Activated CD8-positive, alpha-beta memory T cell treated with anti-CD3 and anti-CD28 coated beads, Interleukin-2, amount 50 U/mL, for 4 hours (primary cell): ENCODE data around the gene SIM2.

ENCODE experiments used
- DNase-seq: peaks from one replicate; pipeline ENCODE4 v3.0.0-alpha.2; 2020

The SIM2 gene

DNA sequence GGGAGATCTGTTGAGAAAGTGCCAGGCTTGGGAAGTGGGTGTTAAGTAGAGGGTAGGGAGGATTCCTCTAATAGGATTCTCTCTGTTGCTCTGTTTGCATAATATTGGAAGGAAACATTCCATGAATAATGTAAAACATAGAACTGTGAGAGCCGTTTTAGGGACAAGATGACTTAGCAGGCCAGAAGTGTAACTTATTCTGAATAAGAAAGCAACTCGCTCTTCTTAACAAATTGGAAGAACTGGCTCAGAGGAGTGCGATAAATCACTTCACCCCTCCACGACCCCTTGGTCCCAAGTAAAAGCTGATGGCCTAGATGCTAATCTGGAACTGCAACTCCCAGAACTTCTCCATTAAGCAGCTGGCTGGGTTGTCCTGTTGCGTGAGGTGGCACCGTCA lies 19.1 kb downstream of the SIM2 start:
- no peak for DNase-seq

DNA sequence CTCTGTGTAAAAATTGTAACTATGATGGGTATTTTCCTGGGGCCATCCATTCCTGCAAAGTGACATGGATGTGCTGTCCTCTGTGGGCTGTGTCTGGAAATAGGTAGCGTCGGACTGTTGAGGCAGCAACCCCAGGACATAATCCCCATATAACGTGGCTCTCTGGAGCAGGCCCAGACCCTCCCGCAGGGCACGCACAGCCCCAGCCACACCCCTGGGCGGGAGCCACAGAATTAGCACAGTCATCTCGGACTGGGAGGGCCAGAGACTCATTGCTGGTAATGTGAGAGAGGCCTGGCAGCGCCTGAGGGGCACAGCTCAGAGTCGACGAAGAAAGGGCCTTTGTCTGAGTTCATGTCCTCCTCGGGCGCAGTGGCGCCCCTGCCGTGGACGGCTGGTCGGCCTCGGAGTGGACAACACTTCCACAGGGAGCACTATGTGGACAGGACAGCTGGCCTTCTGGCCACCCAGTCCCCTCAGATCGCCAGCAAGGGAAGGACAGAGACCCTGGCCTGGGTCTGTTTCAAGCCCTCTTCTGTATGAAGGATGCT lies 20.1 kb downstream of the SIM2 start:
- DNase-seq, result no peak

- DNase-seq, result no peak
These were observed 20.7 kb downstream of the SIM2 start for GRCh38 chr21:36719614-36720013.

GRCh38 chr21:36721817-36722216 lies 22.9 kb downstream of the SIM2 start:
- no peak for DNase-seq

DNA sequence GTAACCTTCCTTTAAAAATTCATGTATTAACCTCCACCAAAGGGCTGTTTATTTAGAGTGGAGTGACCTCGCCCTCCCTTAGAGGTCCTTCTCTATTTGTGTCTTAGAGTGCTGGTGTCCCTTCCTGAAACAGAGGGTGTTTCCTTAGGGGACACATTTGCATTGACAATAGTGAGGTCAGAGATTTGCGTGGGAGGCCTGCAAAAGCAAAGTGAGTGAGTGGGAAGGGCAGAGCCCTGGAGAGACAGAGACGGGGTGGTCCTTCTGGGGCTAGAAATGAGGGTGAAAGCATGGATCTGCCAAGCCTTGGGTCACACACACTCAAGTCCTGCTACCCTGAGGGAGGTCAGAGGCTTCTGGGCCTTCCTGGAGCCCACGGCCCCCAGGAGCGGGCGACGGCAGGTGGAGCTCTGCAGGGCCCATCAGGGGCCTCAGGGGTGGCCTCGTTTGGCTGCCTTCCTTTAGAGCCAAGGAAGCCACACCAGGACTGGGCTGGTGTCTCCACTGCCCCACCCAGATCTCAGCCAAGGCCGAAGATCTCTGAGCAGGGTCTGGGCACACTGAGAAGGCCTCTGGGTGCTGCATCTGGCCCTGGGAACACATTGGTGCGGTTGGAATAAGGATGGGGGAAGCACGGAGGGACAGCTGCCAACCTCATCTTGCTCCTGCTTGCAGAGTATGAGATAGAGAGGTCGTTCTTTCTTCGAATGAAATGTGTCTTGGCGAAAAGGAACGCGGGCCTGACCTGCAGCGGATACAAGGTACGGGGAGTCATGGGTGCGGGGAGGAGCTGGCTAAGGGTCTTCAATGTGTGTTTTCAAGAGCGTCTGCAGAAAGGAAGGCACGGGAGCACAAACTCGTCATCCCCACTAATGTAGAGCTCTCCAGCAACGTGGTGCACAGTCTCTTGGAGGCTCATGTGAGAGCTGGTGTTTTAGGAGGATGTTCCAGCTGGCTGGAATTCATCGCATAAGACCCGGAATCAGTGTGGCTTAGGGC lies 23.8 kb downstream of the SIM2 start:
- no peak for DNase-seq

- no peak for DNase-seq
These were observed 24.5 kb downstream of the SIM2 start for GRCh38 chr21:36723371-36723881.

DNA sequence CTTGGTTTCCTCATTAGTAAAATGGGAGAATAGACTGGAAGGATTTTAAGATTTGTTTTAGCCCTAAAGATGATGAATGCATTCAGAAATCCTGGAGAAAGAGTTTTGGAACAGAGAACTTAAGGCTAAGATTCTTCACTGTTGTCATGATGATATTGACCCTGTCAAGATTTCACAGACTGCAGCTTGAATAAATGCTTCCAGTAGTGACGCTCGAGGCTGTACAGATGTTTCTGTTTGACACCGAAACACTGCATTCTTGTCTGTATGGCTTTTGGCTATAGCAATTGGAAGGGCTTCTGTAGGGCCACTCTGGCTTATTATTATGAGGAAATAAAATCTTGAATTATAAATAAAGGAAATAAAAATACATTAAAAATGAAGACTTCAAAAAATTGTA lies 25.7 kb downstream of the SIM2 start:
- no peak for DNase-seq

DNA sequence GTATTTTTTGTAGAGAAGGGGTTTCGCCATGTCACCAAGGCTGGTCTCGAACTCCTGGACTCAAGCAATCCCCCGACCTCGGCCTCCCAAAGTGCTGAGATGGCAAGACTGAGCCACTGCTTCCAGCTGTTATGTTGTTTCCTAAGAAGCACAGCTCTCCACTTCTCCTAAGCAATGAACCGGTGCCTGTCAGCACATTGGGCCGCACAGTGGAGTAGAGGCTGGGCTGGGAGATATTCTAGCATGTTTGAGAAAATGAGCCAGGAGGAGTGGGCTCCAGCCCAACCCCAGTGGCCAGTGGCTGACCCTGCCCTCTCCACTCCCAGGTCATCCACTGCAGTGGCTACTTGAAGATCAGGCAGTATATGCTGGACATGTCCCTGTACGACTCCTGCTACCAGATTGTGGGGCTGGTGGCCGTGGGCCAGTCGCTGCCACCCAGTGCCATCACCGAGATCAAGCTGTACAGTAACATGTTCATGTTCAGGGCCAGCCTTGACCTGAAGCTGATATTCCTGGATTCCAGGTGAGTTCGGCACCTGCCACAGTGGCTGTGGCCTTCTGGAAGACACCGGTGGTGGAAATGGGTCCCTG lies 27.0 kb downstream of the SIM2 start:
- DNase-seq, result no peak

GRCh38 chr21:36727866-36728265 lies 29.0 kb downstream of the SIM2 start:
- DNase-seq, result no peak

GRCh38 chr21:36728371-36729111 lies 29.6 kb downstream of the SIM2 start:
- no peak for DNase-seq

DNA sequence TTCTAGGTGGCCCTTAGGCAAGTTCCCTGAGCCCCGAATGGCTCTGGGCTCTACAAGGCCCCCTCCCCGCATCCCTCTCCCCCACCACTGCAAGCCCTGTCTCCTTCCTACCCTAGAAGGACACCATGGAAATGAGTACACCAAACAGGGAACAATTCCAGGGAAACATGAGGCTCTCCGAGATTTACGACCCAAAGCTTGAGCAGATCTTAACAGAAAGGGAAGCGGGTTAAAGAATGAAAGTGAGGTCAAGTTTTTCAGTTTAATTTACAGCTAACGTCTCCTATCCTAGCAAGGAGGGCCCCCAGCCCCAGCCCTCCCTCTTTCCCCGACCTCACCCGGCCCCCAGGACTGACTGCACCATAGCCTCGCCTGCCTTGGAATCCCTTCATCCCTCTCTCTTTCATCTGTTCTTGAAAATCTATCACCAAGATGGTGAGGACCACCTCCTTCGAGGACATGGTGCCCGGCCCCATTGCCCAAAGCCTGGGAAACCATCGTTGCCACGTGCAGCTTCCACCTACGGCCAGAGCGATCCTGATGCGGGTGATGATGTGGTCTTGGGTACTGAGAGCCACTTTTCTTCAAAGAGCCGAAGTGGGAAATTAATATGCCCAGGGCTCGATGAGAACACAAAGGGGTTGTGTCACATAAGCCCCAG lies 30.5 kb downstream of the SIM2 start:
- DNase-seq, result no peak

- no peak for DNase-seq
These were observed 31.7 kb downstream of the SIM2 start for GRCh38 chr21:36730291-36731281.

DNA sequence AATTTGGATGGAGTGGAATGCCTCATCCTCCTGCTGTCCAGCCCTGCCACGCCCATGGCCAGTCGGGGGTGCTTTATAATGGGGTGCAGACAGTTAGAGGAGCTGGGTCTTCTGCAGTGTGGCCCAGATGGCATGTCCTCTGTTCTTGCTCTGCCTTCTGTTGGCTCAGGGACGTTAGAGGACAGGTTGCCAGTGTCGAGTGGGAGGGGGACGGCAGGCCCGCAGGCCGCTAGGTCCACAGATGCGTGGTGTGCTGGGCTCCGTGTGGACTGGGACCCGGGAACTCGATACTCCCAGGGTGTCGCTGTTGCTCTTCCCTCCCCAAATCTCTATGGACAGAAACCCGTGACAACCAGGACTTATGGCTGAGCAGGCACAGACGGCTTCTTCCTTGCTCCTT lies 33.3 kb downstream of the SIM2 start:
- no peak for DNase-seq

DNA sequence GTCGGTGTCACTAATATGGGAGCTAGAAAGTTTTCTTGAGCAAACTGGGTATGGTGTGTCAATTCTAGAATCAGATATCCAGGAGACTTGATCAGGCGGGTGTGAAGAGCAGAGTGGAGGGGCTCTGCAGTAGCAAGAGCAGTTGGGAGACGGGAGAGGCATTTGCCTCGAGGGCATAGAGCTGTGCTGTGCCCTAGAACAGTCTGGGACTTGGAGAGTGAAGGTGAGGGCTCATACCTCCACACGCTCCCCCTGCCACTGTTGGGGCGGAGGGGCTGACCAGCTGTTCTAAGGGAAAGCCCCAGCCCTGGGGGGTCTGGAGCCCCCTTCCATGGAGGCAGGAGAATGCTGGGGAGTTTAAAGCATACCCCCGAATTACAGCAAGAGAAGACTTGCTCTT lies 33.8 kb downstream of the SIM2 start:
- no peak for DNase-seq

DNA sequence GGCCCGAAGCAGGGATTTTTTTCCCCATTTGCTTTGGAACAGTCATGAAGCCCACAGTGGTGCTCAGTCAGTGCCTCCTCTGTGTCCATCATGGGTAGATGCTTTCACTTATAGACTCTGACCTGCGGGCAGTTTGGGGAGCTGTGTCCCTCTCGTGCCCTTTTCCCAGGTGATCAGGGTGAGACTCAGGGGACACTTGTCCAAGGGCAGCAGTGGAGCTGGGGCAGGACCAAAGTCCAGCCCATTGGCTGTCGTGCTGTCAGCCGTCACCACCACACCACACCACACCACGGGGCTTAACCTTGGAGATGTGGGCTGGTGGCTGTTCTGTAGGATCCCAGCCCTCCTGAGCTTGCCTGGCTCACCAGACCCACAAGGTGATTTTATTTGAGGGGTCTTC lies 34.9 kb downstream of the SIM2 start:
- DNase-seq, result no peak

- DNase-seq, result no peak
These were observed 35.7 kb downstream of the SIM2 start for GRCh38 chr21:36734367-36735200.

GRCh38 chr21:36735201-36735515 lies 36.2 kb downstream of the SIM2 start:
- DNase-seq, result no peak

GRCh38 chr21:36735724-36736320 lies 36.9 kb downstream of the SIM2 start:
- no peak for DNase-seq

DNA sequence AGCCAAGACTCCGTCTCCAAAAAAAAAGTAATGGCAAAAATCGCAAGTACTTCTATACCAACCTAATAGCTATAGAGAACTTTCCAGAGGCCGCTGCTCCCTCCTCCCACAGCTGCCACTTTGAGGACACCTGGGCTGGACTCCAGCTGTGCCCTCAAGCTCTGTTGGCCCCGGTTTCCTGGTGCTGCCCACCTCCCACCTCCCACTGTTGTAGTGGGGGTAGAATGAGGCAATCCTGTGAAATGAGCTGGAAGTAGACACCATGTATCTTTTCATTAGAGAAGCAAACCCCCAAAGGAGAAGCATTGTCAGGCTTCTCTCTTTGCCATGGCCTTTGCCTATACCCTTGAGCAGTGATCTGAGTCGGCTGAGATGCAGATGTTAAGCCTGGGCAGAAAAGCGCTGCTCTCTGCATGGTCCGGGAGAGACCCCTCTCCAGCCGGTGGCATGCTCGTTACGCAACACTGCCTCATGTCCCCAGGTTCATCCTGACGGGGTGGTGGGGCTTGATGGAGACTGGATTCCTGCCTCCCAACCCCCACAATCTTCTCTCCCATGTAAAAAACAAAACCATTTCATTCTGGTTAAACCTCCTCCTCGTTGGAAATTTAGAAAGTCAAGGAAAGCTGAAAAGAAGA lies 39.7 kb downstream of the SIM2 start:
- no peak for DNase-seq

- DNase-seq, result no peak
These were observed 42.6 kb downstream of the SIM2 start for GRCh38 chr21:36741506-36741905.
